ENCODE measurements around the gene ADARB1. TPM values are rescaled to one million over a fixed set of nuclear protein-coding genes. Genes with fewer than 3 reads are reported as not detected.

ADARB1 gene
- total and polyA plus RNA-seq, 9 donors, result 6.0 to 23.7 (median 16.3) TPM

- no peak for DNase-seq
- H3K4me3 ChIP-seq, result no peak overlapping the region
- H3K36me3 ChIP-seq, result no peaks in the 10 kb centered on the region
- H3K27ac ChIP-seq, result no peak overlapping the region
- H3K27me3 ChIP-seq, result no peaks in the 10 kb centered on the region
- WGBS, 3 donors, result 77 to 90% (median 82%) methylated on average over 8 of the region's 8 CpGs
- H3K4me1 ChIP-seq (ENCODE audit: insufficient read depth), result no peaks in the 10 kb centered on the region
- TF ChIP-seq CTCF (IDR thresholded peaks at IDR 0.05) (no peak), EP300 (IDR thresholded peaks at IDR 0.05) (no peak), POLR2A (IDR thresholded peaks at IDR 0.05) (no peak)
- H3K9me3 ChIP-seq, result no peaks in the 10 kb centered on the region
- intact Hi-C loops (cut with DNase I), result no loop called here
Measured at GRCh38 chr21:45203983-45204382, 129.6 kb downstream of the ADARB1 start.

GRCh38 chr21:45204395-45204794, 130.0 kb downstream of the ADARB1 start:
- WGBS, 3 donors, result 85 to 95% (median 90%) methylated on average over 11 of the region's 11 CpGs
- intact Hi-C loops (cut with DNase I), result no loop called here
- H3K36me3 ChIP-seq, result no peaks in the 10 kb centered on the region
- H3K4me1 ChIP-seq (ENCODE audit: insufficient read depth), result no peaks in the 10 kb centered on the region
- TF ChIP-seq CTCF (IDR thresholded peaks at IDR 0.05) (no peak), POLR2A (IDR thresholded peaks at IDR 0.05) (no peak), EP300 (IDR thresholded peaks at IDR 0.05) (no peak)
- no peak for DNase-seq
- H3K27ac ChIP-seq, result no peak overlapping the region
- no peak overlapping the region for H3K4me3 ChIP-seq
- no peaks in the 10 kb centered on the region for H3K9me3 ChIP-seq
- H3K27me3 ChIP-seq, result no peaks in the 10 kb centered on the region

GRCh38 chr21:45207839-45208626, 133.7 kb downstream of the ADARB1 start:
- TF ChIP-seq EP300 (IDR thresholded peaks at IDR 0.05), result no peak
- TF ChIP-seq POLR2A (IDR thresholded peaks at IDR 0.05), result no peak
- TF ChIP-seq CTCF (IDR thresholded peaks at IDR 0.05), result no peak
- Histone ChIP-seq H3K4me1 (ENCODE audit: insufficient read depth) (no peaks in the 10 kb centered on the region), H3K4me3 (no peak overlapping the region), H3K27ac (no peak overlapping the region), H3K36me3 (no peaks in the 10 kb centered on the region), H3K9me3 (no peaks in the 10 kb centered on the region), H3K27me3 (no peaks in the 10 kb centered on the region)
- intact Hi-C loops (cut with DNase I), result no loop called here
- WGBS, 3 donors, result 86 to 92% (median 90%) methylated on average over 9 of the region's 9 CpGs
- DNase-seq, result no peak

- H3K4me1 ChIP-seq (ENCODE audit: insufficient read depth), result no peaks in the 10 kb centered on the region
- H3K27ac ChIP-seq, result no peak overlapping the region
- 69 to 76% (median 74%) methylated on average over 6 of the region's 6 CpGs for WGBS, 3 donors
- H3K27me3 ChIP-seq, result no peaks in the 10 kb centered on the region
- no peaks in the 10 kb centered on the region for H3K36me3 ChIP-seq
- intact Hi-C loops (cut with DNase I), result no loop called here
- H3K4me3 ChIP-seq, result no peak overlapping the region
- no peak for DNase-seq
- TF ChIP-seq POLR2A (IDR thresholded peaks at IDR 0.05) (no peak), EP300 (IDR thresholded peaks at IDR 0.05) (no peak), CTCF (IDR thresholded peaks at IDR 0.05) (no peak)
- H3K9me3 ChIP-seq, result no peaks in the 10 kb centered on the region
Measured at GRCh38 chr21:45208627-45208951, 134.2 kb downstream of the ADARB1 start.

Data from ovary (tissue), 9 donors.